ENCODE results near the gene MTG2.

- TF ChIP-seq CTCF (IDR thresholded peaks at IDR 0.05; ENCODE audit: low read length): no peak
- TF ChIP-seq EZH2 (optimal IDR thresholded peaks at IDR 0.05; ENCODE audit: low read depth, low read length): no peak
- no peak for TF ChIP-seq EZH2phosphoT487 (IDR thresholded peaks at IDR 0.05; ENCODE audit: low read length)
Observed at GRCh38 chr20:62171245-62171644, 11.6 kb upstream of the MTG2 start.

All from MM.1S (cell line).